ENCODE measurements around the gene FSD2. TPM values are rescaled to one million over a fixed set of nuclear protein-coding genes. Genes with fewer than 3 reads are reported as not detected.

FSD2 gene
- total RNA-seq, 1 donor from 2014 or later, result not detected

- Histone ChIP-seq H4K20me1 (ENCODE audit: low read depth) (no peaks in the 10 kb centered on the region), H3K27ac (no peak overlapping the region), H3K79me2 (ENCODE audit: low read depth) (no peaks in the 10 kb centered on the region), H3K9me3 (ENCODE audit: low read depth) (no peaks in the 10 kb centered on the region), H3K4me3 (no peak overlapping the region), H3F3A (ENCODE audit: low read depth) (no peaks in the 10 kb centered on the region), H3K27me3 (peaks cover 3% of the 10 kb centered on the region), H3K9ac (no peak overlapping the region), H2AFZ (replicated peaks) (no peak overlapping the region), H3K4me2 (no peak overlapping the region), H3K4me1 (no peaks in the 10 kb centered on the region), H3K36me3 (no peaks in the 10 kb centered on the region)
- no peak for DNase-seq (ENCODE audit: low spot score)
- Mint-ChIP-seq H3K4me1 (no peaks in the 10 kb centered on the region), H3K27me3 (ENCODE audit: insufficient read depth, low read depth) (peaks cover 6% of the 10 kb centered on the region), H3K36me3 (no peaks in the 10 kb centered on the region), H3K4me3 (no peak overlapping the region), H3K9me3 (no peaks in the 10 kb centered on the region), H3K27ac (no peak overlapping the region)
- no peak for TF ChIP-seq CTCF (IDR thresholded peaks at IDR 0.05)
- no peak for TF ChIP-seq EZH2phosphoT487 (IDR thresholded peaks at IDR 0.05)
- no peak for TF ChIP-seq EZH2 (IDR thresholded peaks at IDR 0.05)
Observed at GRCh38 chr15:82781349-82781748, 24.5 kb downstream of the FSD2 start.

GRCh38 chr15:82778755-82779154, 27.1 kb downstream of the FSD2 start:
- DNase-seq (ENCODE audit: low spot score), result no peak
- Histone ChIP-seq H3K9ac (no peak overlapping the region), H3K27ac (no peak overlapping the region), H3K4me2 (no peak overlapping the region), H3K4me1 (no peaks in the 10 kb centered on the region), H2AFZ (replicated peaks) (no peak overlapping the region), H3K36me3 (no peaks in the 10 kb centered on the region), H3K4me3 (no peak overlapping the region), H3K27me3 (no peaks in the 10 kb centered on the region), H3F3A (ENCODE audit: low read depth) (no peaks in the 10 kb centered on the region), H3K79me2 (ENCODE audit: low read depth) (no peaks in the 10 kb centered on the region), H4K20me1 (ENCODE audit: low read depth) (no peaks in the 10 kb centered on the region), H3K9me3 (ENCODE audit: low read depth) (no peaks in the 10 kb centered on the region)
- no peaks in the 10 kb centered on the region for H3K4me1 Mint-ChIP-seq
- no peaks in the 10 kb centered on the region for H3K9me3 Mint-ChIP-seq
- TF ChIP-seq EZH2phosphoT487 (IDR thresholded peaks at IDR 0.05), result no peak
- TF ChIP-seq CTCF (IDR thresholded peaks at IDR 0.05), result no peak
- no peak for TF ChIP-seq EZH2 (IDR thresholded peaks at IDR 0.05)
- H3K27me3 Mint-ChIP-seq (ENCODE audit: insufficient read depth, low read depth), result peaks cover 2% of the 10 kb centered on the region
- no peaks in the 10 kb centered on the region for H3K36me3 Mint-ChIP-seq
- H3K27ac Mint-ChIP-seq, result no peak overlapping the region
- no peak overlapping the region for H3K4me3 Mint-ChIP-seq

DNA sequence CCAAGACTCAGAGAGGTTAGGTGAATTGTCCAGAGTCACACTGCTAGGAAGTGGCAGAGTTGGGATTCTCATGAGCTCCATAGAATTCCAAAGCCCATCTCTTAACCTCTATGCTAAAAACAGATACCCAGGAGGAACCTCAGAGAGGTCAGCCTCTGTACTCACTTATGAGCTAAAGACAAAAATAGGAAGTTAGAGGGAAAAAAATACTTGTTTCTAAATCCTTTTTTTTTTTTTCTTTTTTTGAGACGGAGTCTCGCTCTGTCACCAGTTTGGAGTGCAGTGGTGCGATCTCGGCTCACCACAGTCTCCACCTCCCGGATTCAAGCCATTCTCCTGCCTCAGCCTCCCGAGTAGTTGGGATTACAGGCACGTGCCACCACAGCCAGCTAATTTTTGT, 31.4 kb downstream of the FSD2 start:
- Histone ChIP-seq H3K9me3 (ENCODE audit: low read depth) (no peaks in the 10 kb centered on the region), H3K4me3 (no peak overlapping the region), H3K27ac (no peak overlapping the region), H3K79me2 (ENCODE audit: low read depth) (no peaks in the 10 kb centered on the region), H3F3A (ENCODE audit: low read depth) (no peaks in the 10 kb centered on the region), H3K27me3 (no peaks in the 10 kb centered on the region), H2AFZ (replicated peaks) (no peak overlapping the region), H3K4me2 (no peak overlapping the region), H3K36me3 (no peaks in the 10 kb centered on the region), H4K20me1 (ENCODE audit: low read depth) (no peaks in the 10 kb centered on the region), H3K9ac (no peak overlapping the region), H3K4me1 (no peaks in the 10 kb centered on the region)
- no peak for TF ChIP-seq EZH2 (IDR thresholded peaks at IDR 0.05)
- TF ChIP-seq CTCF (IDR thresholded peaks at IDR 0.05), result no peak
- TF ChIP-seq EZH2phosphoT487 (IDR thresholded peaks at IDR 0.05), result no peak
- no peak overlapping the region for H3K4me3 Mint-ChIP-seq
- H3K9me3 Mint-ChIP-seq, result no peaks in the 10 kb centered on the region
- H3K27me3 Mint-ChIP-seq (ENCODE audit: insufficient read depth, low read depth), result peaks cover 5% of the 10 kb centered on the region
- H3K36me3 Mint-ChIP-seq, result no peaks in the 10 kb centered on the region
- no peak overlapping the region for H3K27ac Mint-ChIP-seq
- H3K4me1 Mint-ChIP-seq, result no peaks in the 10 kb centered on the region
- no peak for DNase-seq (ENCODE audit: low spot score)
